Pulmonary artery endothelial cell (primary cell): ENCODE data around the gene BCL11A. TPM values are rescaled to one million over a fixed set of nuclear protein-coding genes. Genes with fewer than 3 reads are reported as not detected.

Source experiments
- DNase-seq: peaks from one replicate; pipeline ENCODE4 v3.0.0-alpha.2; 2011; ENCODE audit warnings: low read depth, low spot score
- total RNA-seq: library from RNA; depleted of rRNA; stranded (reverse); fragments of >200 nt; gene quantifications from 2 replicates; pipeline ENCODE4 v1.2.3, GENCODE V29; 2014

Gene BCL11A
- total RNA-seq, 1 donor from 2014 or later = 0.07 TPM

- no peak for DNase-seq
These were observed 25.0 kb downstream of the BCL11A start for GRCh38 chr2:60528281-60529020.

- no peak for DNase-seq
These were observed 25.7 kb downstream of the BCL11A start for GRCh38 chr2:60527762-60528161.

GRCh38 chr2:60526623-60527022 is 26.8 kb downstream of the BCL11A start:
- no peak for DNase-seq

GRCh38 chr2:60525899-60526298 is 27.6 kb downstream of the BCL11A start:
- no peak for DNase-seq

GRCh38 chr2:60524874-60525273 is 28.6 kb downstream of the BCL11A start:
- DNase-seq = no peak

- DNase-seq = no peak
These were observed 29.5 kb downstream of the BCL11A start for GRCh38 chr2:60523963-60524362.

GRCh38 chr2:60522462-60522861 is 31.0 kb downstream of the BCL11A start:
- DNase-seq = no peak

- no peak for DNase-seq
These were observed 31.8 kb downstream of the BCL11A start for GRCh38 chr2:60521626-60522025.

GRCh38 chr2:60520917-60521539 is 32.4 kb downstream of the BCL11A start:
- DNase-seq = no peak

GRCh38 chr2:60520151-60520876 is 33.1 kb downstream of the BCL11A start:
- no peak for DNase-seq

GRCh38 chr2:60519231-60519863 is 34.1 kb downstream of the BCL11A start:
- DNase-seq = no peak

- DNase-seq = no peak
These were observed 34.9 kb downstream of the BCL11A start for GRCh38 chr2:60518567-60518966.

- DNase-seq = no peak
These were observed 36.0 kb downstream of the BCL11A start for GRCh38 chr2:60517446-60517845.

GRCh38 chr2:60516826-60517225 is 36.6 kb downstream of the BCL11A start:
- no peak for DNase-seq

GRCh38 chr2:60516383-60516811 is 37.1 kb downstream of the BCL11A start:
- no peak for DNase-seq

GRCh38 chr2:60515721-60516226 is 37.7 kb downstream of the BCL11A start:
- no peak for DNase-seq

- no peak for DNase-seq
These were observed 39.5 kb downstream of the BCL11A start for GRCh38 chr2:60513996-60514395.

GRCh38 chr2:60513191-60513590 is 40.3 kb downstream of the BCL11A start:
- no peak for DNase-seq

GRCh38 chr2:60512641-60513040 is 40.8 kb downstream of the BCL11A start:
- no peak for DNase-seq

GRCh38 chr2:60512062-60512622 is 41.3 kb downstream of the BCL11A start:
- DNase-seq = no peak

GRCh38 chr2:60510713-60511112 is 42.7 kb downstream of the BCL11A start:
- no peak for DNase-seq
